Activated gamma-delta T cell treated with anti-CD3 and anti-CD28 coated beads, Interleukin-2, amount 50 U/mL, for 16 hours (primary cell): ENCODE data around the gene GMIP.
A peak's percentile ranks its signal among the peaks of the same experiment; 100 is the strongest.
"Not testable (repeated sequence)": the region's sequence is repeated elsewhere in the genome, so short reads cannot be mapped to it uniquely, and the experiment has no call there.

ENCODE experiments used
- DNase-seq: peaks from one replicate; pipeline ENCODE4 v3.0.0-alpha.2; 2020; ENCODE audit warnings: low read depth

The GMIP gene, protein sequence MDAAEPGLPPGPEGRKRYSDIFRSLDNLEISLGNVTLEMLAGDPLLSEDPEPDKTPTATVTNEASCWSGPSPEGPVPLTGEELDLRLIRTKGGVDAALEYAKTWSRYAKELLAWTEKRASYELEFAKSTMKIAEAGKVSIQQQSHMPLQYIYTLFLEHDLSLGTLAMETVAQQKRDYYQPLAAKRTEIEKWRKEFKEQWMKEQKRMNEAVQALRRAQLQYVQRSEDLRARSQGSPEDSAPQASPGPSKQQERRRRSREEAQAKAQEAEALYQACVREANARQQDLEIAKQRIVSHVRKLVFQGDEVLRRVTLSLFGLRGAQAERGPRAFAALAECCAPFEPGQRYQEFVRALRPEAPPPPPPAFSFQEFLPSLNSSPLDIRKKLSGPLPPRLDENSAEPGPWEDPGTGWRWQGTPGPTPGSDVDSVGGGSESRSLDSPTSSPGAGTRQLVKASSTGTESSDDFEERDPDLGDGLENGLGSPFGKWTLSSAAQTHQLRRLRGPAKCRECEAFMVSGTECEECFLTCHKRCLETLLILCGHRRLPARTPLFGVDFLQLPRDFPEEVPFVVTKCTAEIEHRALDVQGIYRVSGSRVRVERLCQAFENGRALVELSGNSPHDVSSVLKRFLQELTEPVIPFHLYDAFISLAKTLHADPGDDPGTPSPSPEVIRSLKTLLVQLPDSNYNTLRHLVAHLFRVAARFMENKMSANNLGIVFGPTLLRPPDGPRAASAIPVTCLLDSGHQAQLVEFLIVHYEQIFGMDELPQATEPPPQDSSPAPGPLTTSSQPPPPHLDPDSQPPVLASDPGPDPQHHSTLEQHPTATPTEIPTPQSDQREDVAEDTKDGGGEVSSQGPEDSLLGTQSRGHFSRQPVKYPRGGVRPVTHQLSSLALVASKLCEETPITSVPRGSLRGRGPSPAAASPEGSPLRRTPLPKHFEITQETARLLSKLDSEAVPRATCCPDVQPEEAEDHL

DNA sequence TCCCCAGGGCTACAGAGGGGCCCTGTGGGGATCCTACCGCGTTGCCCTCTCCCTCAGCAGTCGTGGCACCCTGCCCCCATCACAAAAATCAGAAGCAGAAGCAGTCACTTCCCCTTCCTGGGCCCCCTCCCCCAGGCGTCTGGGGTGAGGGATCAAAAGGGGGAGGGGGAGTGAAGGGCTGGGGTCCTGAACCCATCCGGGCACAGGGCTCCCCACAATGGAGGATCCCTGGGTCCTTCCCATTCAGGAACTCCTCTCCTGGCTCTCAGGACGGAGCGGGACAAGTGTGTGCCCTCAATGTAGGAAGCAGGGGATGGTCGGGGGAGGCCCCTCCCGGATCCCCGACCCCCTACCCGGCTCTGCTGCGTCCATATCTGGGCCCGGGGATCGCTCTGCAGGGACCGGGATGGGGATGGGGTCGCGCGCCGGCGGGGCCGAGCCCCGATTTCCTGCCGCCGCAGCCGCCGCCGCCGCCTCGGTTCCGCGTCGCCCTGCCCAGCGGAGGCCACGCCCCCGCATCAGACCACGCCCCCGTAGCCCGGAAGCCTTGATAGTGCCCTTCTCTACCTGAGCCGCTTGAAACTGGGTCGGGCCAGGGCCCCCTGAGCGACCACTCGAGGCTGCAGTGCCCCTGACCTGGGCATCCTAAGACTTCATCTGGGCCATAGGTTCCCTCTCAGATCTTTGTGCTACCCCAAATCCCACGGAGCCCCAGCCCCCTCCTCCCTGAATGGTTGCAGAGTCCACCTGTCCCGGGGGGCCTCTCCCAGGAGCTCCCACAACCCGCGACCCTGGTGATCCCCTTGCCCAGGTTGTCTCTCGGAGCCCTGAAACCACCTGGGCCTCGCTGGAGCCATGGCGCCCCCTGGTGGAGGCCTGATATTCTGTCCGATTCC lies at the start of gene GMIP:
Gene GMIP, minus strand, starts transcription at position 500 of the 896 bp plus-strand sequence. Its CDS starts 128 bp downstream, at position 372.
- peak; percentile 82 for DNase-seq

DNA sequence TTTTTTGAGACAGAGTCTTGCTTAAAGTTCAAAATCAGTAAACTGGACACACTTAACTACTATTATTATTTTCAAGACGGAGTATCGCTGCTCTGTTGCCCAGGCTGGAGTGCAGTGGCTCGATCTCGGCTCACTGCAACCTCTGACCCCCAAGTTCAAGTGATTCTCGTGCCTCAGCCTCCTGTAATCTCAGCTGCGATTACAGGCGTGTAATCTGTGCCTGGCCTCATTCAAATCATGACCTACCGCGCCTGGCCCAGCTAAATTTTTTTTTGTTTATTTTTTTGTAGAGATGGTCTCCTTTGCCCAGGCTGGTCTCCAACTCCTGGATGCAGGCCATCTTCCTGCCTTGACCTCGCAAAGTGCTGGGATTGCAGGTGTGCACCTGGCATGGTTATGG lies 48.2 kb upstream of the GMIP start:
- no peak for DNase-seq

DNA sequence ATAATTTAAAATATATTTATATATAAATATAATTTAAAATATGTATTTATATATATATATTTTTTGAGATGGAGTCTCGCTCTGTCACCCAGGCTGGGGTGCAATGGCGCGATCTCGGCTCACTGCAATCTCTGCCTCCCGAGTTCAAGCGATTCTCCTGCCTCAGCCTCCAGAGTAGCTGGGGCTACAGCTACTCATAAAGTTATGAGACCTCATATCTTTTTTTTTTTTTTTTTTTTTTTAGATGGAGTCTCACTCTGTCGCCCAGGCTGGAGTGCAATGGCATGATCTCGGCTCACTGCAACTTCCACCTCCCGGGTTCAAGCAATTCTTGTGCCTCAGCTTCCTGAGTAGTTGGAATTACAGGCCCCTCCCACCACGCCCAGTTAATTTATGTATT lies 45.6 kb upstream of the GMIP start:
- DNase-seq = not testable (repeated sequence)

DNA sequence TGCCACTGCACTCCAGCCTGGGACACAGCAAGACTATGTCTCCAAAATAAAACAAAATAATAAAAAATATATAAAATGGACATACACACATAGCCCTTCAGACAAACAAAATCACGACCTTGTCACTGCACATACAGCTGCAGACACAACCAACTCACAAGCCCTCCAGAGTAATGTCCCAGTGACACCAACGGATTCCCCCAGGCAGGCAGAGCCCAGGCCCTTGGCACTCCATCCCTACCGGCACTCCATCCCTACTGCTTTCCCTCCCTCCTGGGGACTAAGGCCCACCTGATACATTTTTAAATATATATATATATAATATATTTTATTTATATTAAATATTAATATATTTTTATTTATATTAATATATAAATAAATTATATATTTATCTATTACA lies 43.6 kb upstream of the GMIP start:
- no peak for DNase-seq

DNA sequence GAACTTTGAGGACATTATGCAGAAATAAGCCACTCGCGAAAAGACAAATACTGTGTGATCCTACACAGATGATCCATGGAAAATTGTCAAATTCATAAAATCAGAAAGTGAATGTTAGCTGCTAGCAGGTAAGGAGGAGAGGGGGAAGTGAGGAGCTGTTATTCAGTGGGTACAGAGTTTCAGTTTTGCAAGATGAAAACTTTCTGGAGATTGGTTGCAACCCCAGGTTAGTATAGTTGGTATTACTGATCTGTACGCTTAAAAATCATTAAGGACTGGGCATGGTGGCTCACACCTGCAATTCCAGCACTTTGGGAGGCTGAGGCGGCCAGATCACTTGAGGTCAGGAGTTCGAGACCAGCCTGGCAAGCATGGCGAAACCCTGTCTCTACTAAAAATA lies 43.1 kb upstream of the GMIP start:
- DNase-seq = no peak

DNA sequence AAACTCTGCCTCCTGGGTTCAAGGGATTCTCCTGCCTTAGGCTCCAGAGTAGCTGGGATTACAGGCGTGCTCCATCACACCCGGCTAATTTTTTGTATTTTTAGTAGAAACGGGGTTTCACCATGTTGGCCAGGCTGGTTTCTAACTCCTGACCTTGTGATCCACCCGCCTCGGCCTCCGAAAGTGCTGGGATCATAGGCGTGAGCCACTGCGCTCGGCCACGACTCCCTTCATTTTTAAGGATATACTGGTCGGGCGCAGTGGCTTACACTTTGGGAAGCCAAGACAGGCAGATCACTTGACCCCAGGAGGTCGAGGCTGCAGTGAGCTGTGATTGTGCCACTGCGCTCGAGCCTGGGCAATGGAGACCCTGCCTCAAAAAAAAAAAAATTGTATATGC lies 42.7 kb upstream of the GMIP start:
- not testable (repeated sequence) for DNase-seq

DNA sequence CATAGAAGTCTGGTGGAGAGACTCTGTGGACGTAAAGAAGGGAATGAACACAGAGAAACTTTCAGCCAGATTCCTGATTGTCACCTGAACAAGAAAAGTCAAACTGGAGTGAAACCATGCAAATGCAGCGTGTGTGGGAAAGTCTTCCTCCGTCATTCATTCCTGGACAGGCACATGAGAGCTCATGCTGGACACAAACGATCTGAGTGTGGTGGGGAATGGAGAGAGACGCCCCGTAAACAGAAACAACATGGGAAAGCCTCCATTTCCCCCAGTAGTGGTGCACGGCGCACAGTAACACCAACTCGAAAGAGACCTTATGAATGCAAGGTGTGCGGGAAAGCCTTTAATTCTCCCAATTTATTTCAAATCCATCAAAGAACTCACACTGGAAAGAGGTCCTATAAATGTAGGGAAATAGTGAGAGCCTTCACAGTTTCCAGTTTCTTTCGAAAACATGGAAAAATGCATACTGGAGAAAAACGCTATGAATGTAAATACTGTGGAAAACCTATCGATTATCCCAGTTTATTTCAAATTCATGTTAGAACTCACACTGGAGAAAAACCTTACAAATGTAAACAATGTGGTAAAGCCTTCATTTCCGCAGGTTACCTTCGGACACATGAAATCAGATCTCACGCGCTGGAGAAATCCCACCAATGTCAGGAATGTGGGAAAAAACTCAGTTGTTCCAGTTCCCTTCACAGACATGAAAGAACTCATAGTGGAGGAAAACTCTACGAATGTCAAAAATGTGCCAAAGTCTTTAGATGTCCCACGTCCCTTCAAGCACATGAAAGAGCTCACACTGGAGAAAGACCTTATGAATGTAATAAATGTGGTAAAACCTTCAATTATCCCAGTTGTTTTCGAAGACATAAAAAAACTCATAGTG lies 36.0 kb upstream of the GMIP start:
- no peak for DNase-seq

DNA sequence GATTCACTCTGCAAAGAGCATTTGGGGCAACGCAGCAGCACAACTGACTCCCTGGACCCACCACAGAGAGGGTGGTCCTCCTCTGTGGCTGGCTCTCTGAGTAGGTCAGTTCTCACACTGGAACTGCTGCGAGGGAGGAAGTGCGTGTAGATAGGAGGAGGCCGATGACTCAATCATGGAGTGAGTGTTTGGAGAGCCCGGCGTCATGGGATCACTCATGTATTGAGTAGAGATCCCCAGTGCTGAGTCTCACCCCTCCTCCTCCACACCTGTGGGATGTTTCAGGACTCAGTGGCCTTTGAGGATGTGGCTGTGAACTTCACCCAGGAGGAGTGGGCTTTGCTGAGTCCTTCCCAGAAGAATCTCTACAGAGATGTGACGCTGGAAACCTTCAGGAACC lies 34.1 kb upstream of the GMIP start:
- no peak for DNase-seq

DNA sequence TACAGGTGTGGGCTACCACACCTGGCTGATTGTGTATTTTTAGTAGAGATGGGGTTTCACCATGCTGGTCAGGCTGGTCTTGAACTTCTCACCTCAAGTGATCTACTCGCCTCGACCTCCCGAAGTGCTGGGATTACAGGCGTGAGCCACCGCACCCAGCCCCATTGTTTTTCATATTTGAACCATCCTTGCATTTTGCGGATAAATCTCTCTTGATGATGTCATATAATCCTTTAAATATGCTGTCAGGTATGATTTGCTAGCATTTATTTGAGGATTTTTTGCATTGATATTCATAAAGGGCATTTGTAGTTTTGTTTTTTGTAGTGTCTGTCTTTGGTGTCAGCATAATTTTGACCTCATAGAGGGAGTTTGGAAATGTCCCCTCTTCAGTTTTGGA lies 30.9 kb upstream of the GMIP start:
- DNase-seq = no peak

DNA sequence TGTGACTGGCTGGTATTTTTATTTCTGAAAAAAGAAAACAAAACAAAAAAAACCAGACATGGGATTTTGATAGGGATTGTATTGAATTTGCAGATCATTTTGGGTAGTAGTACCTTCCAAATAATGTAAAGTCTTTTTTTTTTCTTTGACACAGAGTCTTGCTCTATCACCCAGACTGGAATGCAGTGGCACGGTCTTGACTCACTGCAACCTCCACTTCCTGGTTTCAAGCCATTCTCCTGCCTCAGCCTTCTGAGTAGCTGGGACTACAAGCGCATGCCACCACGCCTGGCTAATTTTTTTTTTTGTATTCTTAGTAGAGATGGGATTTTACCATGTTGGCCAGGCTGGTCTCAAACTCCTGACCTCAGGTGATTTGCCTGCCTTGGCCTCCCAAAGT lies 29.4 kb upstream of the GMIP start:
- DNase-seq = no peak

DNA sequence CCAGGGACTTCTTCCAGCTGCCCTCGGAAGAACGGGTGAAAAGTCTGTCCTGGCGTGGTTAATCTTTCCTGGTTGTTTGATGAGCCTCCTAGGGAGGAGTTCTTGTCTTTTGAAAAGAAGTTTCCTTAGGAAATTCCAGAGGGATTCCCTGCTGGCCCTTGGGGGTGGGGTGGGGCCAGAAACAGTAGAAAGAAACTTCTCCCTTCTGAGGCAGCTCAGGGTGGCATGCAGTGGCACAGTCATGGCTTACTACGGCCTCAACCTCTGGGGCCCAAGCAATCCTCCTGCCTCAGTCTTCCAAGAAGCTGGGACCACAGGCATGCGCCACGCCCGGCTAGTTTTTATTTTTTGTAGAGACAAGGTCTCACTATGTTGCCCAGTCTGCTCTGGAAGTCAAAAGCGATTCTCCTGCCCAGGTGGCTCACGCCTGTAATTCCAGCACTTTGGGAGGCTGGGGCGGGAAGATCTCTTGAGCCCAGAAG lies 26.7 kb upstream of the GMIP start:
- no peak for DNase-seq

DNA sequence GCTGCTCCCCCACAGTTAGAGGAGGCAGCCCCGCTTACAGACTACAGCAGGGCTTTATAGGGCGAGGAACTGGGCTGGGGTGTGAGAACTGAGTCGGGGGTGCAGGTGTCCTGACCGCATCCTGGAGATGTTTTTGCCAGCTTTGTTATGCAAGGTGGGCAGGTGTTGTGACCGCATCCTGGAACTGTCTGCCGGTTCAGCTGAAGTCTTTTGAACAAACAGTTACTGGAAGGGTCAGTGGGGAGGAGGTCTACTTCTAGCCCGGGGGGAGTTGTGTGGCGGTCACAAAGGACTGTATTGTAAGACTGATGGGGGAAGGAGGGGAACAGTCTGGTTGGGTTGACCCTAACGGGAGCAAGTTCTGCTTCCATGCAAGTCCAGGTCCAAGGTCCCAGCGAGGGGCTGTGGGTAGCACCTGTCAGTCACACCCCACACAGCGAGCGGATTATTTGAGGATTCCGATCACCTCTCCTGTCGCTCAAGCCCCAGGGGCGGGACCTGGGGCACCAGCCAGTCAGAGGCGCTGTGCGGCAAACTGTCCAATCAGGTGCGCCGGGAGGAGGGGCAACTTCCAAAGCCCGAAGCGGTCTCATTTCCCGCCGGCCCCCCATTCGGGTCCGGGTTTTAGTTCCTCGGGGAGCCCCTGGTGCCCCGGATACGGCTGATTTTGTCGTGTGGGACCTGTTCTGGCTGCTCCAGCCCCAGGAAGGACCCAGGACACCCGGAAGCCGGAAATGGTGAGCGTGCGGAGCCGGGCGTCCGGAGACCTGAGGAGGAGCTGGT lies 25.0 kb upstream of the GMIP start, which contains the start of gene ZNF101:
Gene ZNF101, plus strand, starts transcription at position 610 of the 783 bp plus-strand sequence. Its CDS starts 125 bp downstream, at position 735.
- DNase-seq = peak; percentile 94

DNA sequence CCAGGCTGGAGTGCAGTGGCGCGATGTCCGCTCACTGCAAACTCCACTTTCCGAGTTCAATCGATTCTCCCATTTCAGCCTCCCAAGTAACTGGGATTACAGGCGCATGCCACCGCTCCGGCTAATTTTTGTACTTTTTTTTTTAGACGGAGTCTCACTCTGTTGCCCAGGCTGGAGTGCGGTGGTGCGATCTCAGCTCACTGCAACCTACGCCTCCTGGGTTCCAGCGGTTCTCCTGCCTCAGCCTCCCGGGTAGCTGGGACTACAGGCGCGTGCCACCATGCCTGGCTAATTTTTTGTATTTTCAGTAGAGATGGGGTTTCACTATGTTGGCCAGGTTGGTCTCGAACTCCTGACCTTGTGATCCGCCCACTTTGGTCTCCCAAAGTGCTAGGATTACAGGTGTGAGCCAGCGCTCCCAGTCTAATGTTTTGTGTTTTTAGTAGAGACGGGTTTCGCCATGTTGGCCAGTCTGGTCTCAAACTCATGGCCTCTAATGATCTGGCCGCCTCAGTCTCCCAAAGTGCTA lies 22.0 kb upstream of the GMIP start:
- DNase-seq = not testable (repeated sequence)

DNA sequence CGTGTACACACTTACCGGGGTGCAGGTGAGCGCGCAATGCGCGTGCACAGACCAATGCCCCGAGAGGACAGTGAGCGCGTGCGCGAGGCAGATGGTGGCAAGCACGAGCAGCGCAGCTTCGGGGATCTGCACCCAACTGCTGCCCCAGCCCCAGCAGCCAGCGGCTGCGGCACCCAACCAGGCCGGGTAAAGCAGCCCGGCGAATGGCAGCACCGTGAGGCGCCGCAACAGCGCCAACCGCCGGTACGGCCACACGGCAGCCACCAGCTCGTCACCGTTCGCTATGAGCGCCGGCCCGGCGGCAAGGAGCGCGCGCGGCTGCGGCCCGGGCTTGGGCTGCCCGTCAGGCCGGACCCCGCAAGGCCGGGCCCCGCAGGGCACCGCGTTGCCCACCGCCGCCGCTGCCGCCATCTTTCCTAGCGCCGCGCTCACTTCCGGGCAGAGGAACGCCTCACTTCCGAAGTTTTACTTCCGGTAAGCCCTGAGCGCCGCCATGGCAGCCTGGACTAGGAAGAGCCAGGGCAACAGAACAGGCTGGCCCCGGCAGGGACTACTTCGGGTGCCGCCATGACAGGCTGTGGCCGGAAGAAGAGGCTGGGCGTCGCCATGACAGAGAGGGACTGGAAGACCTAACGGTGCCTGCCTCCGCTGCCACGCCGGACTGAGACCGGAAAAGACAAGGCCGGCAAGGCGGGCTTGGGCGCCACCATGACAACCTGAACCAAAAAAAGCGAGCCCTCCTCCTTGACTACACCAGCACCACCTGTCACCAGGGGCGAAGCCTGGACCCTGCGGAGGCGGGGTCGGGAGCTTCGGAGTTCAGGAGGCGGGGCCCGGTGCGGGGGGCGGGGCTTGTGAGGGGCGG lies 20.0 kb upstream of the GMIP start, which contains the start of gene ATP13A1:
Gene ATP13A1, minus strand, starts transcription at position 421 of the 865 bp plus-strand sequence. Its CDS starts 10 bp downstream, at position 411.
- DNase-seq = peak; percentile 92

DNA sequence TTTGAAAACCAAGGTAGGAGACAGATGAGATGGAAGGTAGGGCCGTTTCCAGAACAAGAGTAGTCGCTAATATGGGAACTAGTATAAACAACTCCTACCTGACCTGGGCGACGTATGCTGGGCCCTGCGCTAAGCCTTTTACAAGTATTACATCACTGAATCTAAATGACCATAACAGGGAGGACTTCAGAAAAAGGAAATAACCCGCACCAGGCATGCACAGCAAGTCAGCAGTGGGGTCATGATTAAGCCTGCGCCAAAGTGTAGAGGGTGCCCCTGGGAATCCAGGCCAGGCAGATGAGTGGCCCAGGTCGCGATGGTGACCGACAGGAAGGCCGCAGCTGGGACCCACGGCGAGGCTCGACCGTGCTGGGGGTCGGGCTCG lies 19.4 kb upstream of the GMIP start:
- no peak for DNase-seq

DNA sequence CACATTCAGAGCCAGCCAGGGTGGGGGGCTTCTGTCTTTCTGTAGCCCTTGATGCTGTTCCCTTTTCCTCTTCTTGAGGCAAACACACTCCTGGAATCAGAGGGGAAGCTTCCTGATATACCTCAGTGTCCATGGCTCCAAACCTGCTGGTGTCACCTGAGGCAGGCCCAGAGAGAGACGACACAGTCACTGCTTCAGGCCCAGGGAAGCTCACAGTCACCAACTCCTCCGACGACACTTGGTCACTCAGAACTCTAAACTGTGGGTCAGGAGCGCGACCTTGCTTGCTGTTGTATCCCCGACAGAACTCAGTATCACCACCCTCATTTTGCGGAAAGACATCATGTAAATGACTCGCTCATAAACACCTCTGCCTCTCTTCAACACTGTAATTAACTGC lies 18.9 kb upstream of the GMIP start:
- no peak for DNase-seq

DNA sequence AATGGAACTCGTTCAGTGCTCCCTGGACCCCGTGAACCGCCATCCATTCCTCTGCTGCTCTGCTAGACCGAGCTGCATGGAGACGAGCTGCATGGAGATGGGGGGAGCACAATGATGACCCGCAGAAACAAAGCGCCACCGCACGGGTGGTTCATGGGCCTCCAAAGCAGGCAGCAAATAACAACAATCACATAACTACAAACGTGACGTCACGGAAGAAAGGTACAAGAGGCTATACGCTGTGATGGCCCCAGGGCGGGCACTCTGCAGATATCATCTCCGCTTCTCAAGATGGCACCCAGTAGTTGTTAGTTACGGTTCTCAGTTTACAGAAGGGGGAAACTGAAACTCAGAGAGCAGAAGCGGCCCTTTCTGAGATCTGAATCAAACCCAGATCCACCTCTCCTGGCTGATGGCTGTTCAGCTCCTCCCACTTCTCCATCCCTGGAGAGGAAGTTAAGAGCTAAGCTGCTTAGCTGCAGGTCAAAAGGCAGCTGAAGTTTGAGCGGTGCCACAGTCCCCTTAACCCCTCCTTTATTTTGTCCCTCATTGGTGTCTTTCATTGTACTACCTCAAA lies 18.3 kb upstream of the GMIP start:
- DNase-seq = no peak

DNA sequence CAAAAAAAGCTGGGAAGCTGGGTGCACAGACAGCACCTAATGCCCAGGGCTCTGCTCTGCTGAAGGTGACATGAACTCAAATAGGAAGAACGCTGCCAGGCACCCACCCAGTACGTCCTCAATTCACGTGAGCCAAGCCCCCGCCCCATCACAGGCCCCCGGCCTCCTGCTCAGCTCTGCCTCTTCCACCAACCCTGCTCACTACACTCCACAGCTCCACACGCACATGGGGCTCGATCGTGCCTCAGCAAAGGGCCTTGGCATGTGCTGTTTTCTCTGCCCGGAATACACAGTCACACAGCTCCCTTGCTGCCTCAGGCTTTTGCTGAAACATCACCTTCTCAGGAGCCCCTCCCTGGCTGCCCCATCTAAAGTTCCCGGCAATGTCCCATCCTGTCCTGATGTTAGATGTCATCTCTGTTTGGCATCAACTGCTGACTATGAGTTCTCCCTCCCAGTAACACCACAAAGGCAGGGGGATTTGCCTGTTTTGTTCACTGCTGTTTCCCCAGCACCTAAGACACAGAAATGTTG lies 17.8 kb upstream of the GMIP start:
- no peak for DNase-seq
